Calu3 (cell line): ENCODE results near the gene SLCO4A1. TPM values are rescaled to one million over a fixed set of nuclear protein-coding genes. Genes with fewer than 3 reads are reported as not detected.

Experiments used
- BruUV-seq: library from RNA; stranded (reverse); fragments of 400-500 nt; replicated peaks from 2 replicates; lab custom pipeline; 2021; lab: Mats Ljungman, UMichigan
- CTCF ChIA-PET: fragments of 300-600 bp; sonication (Branson Sonifier 250); formaldehyde crosslinking; loops from one replicate; lab custom pipeline; 2022; ENCODE audit warnings: antibody characterized with exemption; lab: Charles Lee
- DNase-seq: peaks from one replicate; pipeline ENCODE4 v3.0.0; 2022
- H3K27ac Mint-ChIP-seq: one replicate; pipeline ENCODE4 v1.8.0; 2022; ENCODE audit warnings: mixed read lengths; ENCODE audit not compliant: unreplicated experiment
- H3K27me3 Mint-ChIP-seq: one replicate; pipeline ENCODE4 v1.8.0; 2022; ENCODE audit warnings: mixed read lengths; ENCODE audit not compliant: unreplicated experiment
- H3K36me3 Mint-ChIP-seq: one replicate; pipeline ENCODE4 v1.8.0; 2022; ENCODE audit warnings: mild to moderate bottlenecking, moderate library complexity, mixed read lengths; ENCODE audit not compliant: insufficient read depth, unreplicated experiment
- H3K4me1 Mint-ChIP-seq: one replicate; pipeline ENCODE4 v1.8.0; 2022; ENCODE audit warnings: mild to moderate bottlenecking, low read depth, mixed read lengths; ENCODE audit not compliant: unreplicated experiment
- H3K4me3 Mint-ChIP-seq: one replicate; pipeline ENCODE4 v1.8.0; 2022; ENCODE audit warnings: mild to moderate bottlenecking, low read depth, moderate library complexity, mixed read lengths; ENCODE audit not compliant: unreplicated experiment
- H3K9me3 Mint-ChIP-seq: one replicate; pipeline ENCODE4 v1.8.0; 2022; ENCODE audit warnings: low read depth, mixed read lengths; ENCODE audit not compliant: unreplicated experiment
- intact Hi-C: fragments of 100-400 bp; cut with micrococcal nuclease; formaldehyde crosslinking; loops from one replicate; pipeline ENCODE4 v1.10.0; 2022; ENCODE audit not compliant: unreplicated experiment
- total RNA-seq: library from RNA; stranded (reverse); gene quantifications from 2 replicates; pipeline ENCODE4 v1.2.3, GENCODE V29; 2022
- TF ChIP-seq, protein P1 (sequence below): fragments of 200-600 bp; IDR thresholded peaks from one replicate; pipeline ENCODE4 v1.8.0; 2022; ENCODE audit warnings: antibody characterized with exemption; ENCODE audit not compliant: unreplicated experiment

The SLCO4A1 gene
- total RNA-seq, 1 experiment from 2014 or later: 63.9 TPM

DNA sequence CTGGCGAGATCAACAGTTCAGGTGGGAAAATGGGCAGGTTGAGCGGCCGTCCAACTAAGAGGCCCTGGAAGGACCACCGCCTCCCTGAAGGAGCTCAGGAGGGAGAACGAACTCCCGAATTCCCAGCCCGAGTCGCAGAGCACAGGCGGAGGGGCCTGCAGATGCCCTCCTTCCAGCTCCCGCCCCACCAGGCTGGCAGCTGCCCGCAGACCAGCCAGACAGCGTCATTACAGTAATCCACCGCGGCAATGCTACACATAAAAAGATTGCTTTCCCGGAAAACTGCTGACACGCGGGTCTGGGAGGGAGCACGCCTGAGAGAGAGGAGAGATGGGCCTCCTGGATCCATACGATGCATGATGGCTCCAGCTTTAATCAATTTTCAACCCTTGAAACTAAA lies 30.5 kb upstream of the SLCO4A1 start:
- DNase-seq: no peak
- no peak overlapping the region for H3K27ac Mint-ChIP-seq
- H3K4me1 Mint-ChIP-seq: peaks cover 4% of the 10 kb centered on the region
- H3K9me3 Mint-ChIP-seq: peaks cover 4% of the 10 kb centered on the region
- BruUV-seq: no TSS peak
- TF ChIP-seq, protein P1, sequence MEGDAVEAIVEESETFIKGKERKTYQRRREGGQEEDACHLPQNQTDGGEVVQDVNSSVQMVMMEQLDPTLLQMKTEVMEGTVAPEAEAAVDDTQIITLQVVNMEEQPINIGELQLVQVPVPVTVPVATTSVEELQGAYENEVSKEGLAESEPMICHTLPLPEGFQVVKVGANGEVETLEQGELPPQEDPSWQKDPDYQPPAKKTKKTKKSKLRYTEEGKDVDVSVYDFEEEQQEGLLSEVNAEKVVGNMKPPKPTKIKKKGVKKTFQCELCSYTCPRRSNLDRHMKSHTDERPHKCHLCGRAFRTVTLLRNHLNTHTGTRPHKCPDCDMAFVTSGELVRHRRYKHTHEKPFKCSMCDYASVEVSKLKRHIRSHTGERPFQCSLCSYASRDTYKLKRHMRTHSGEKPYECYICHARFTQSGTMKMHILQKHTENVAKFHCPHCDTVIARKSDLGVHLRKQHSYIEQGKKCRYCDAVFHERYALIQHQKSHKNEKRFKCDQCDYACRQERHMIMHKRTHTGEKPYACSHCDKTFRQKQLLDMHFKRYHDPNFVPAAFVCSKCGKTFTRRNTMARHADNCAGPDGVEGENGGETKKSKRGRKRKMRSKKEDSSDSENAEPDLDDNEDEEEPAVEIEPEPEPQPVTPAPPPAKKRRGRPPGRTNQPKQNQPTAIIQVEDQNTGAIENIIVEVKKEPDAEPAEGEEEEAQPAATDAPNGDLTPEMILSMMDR: no peak
- CTCF ChIA-PET: no interaction called here
- no peak overlapping the region for H3K4me3 Mint-ChIP-seq
- intact Hi-C loops: no loop called here
- no peaks in the 10 kb centered on the region for H3K36me3 Mint-ChIP-seq
- peaks cover 88% of the 10 kb centered on the region for H3K27me3 Mint-ChIP-seq

DNA sequence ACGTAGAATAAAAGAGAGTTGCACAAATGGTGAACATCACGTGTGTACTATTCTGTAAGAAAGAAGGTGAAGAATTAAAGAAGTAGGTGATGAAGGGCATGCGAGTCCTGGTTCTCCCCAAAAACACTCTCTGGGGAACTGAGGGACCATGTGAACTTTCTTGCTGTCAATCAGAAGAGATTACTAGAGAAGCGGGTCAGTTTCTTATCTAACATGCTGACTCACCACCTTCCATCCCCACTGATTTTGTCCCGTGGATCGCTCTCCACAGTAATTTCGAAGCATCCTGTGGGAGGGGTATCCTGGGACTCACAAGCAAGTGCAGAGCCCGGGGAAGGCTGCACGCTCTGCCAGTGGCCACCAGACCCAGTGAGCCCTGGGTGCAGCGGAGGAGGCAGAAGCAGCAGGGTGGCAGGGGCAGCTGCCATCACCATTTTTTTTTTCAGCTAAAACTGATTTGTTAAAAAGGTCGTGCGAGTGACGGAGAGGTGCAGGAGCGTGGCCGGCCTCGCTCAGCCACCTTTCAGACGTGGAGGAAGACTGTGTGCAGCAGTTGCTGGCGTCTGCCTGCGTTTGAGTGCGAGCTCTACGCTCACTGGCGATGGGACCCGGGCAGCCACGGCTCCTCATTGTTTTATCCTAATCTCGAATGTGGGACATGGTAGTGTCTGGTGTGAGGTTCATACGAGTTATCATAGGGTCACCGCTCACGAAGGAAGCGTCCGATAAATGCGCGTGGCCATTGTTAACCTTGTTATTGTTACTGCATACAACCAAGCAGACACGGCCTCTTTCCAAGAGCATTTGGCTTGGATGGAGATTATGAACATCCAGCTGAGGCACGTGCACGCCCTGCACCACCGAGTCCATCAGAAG lies 28.0 kb upstream of the SLCO4A1 start:
- Mint-ChIP-seq H3K4me1 (peaks cover 21% of the 10 kb centered on the region), H3K27ac (no peak overlapping the region), H3K9me3 (peaks cover 4% of the 10 kb centered on the region), H3K4me3 (no peak overlapping the region), H3K27me3 (peaks cover 68% of the 10 kb centered on the region), H3K36me3 (no peaks in the 10 kb centered on the region)
- TF ChIP-seq, protein P1: no peak
- DNase-seq: no peak
- CTCF ChIA-PET: interaction anchor here (0.6 kb wide), 1 partner anchor 767 kb away, joined by 3 read pairs; no protein-coding TSS in a partner anchor
- no TSS peak for BruUV-seq
- intact Hi-C loops: no loop called here

DNA sequence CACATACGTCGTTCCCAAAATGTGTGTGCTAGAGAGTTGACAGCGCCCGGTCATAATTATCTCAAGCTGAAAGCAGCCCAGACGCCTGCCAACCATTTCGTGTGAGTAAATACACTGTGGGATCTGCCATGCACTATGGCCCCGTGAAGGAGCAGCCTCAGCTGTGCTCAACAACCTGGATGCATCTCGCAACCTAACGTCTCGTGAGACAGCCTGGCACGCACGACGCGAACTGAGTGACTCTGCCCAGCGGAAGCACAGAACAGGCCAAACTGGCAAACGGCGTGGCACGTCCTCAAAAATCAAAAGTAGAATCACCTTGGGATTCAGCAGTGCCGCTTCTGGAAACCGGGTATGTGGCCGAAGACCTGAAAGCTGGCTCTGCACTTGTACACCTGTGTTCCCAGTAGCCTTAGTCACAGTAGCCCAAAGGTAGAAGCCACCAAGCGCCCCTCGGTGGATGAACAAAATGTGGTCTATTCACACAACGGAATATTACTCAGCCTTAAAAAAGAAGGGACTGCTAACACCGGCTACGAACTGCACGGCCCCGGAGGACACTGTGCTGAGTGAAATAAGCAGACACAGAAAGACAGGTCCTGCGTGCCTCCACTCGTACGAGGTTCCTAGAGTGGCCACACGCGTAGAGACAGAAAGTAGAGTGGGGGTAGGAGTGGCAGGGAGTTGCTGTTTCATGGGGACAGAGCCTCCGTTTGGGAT lies 27.2 kb upstream of the SLCO4A1 start:
- intact Hi-C loops: loop anchor here (5.0 kb wide), 2 partner anchors 113 to 228 kb away; partner anchors contain the start of gene RPS21
- H3K9me3 Mint-ChIP-seq: peaks cover 4% of the 10 kb centered on the region
- CTCF ChIA-PET: interaction anchor here (0.6 kb wide), 1 partner anchor 767 kb away, joined by 3 read pairs; no protein-coding TSS in a partner anchor
- BruUV-seq: no TSS peak
- TF ChIP-seq, protein P1: no peak
- peaks cover 3% of the 10 kb centered on the region for H3K36me3 Mint-ChIP-seq
- no peak for DNase-seq
- H3K27ac Mint-ChIP-seq: no peak overlapping the region
- H3K27me3 Mint-ChIP-seq: peaks cover 60% of the 10 kb centered on the region
- no peak overlapping the region for H3K4me3 Mint-ChIP-seq
- H3K4me1 Mint-ChIP-seq: peaks cover 21% of the 10 kb centered on the region

DNA sequence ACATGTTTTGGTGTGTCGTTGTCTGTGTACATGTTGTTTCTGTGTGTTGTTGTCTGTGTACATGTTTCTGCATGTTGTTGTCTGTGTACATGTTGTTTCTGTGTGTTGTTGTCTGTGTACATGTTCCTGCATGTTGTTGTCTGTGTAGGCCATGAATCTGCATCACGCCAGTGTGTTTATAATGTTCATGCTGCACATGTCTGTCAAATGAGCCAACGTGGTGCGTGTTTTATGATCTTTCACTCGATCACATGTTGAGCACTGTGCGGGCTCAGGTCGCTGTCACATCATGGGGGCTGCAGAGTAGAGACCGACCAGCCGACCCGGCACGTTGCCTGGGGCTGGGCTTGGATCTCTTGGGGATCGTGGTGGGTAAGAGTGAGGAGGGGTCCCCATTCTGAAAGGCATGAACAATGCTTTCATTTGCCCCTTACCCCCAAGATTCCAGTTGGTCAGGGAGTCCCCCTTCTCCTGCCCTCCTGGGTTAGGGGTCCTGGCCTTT lies 26.5 kb upstream of the SLCO4A1 start:
- CTCF ChIA-PET: interaction anchor here (2.3 kb wide), 1 partner anchor 116 kb away, joined by 18 read pairs; no protein-coding TSS in a partner anchor

More for the DNA sequence above, 26.5 kb upstream of the SLCO4A1 start:
- intact Hi-C loops: loop anchor here (2.0 to 5.0 kb wide), 4 partner anchors 99 to 228 kb away; partner anchors contain the start of gene RPS21
- Mint-ChIP-seq H3K4me1 (peaks cover 21% of the 10 kb centered on the region), H3K4me3 (no peak overlapping the region), H3K36me3 (peaks cover 3% of the 10 kb centered on the region), H3K27me3 (peaks cover 53% of the 10 kb centered on the region), H3K27ac (no peak overlapping the region), H3K9me3 (no peaks in the 10 kb centered on the region)
- TF ChIP-seq, protein P1: no peak
- BruUV-seq: no TSS peak
- no peak for DNase-seq
